LoVo (cell line): ENCODE data around the gene PLOD2.
"Not testable (repeated sequence)": the region's sequence is repeated elsewhere in the genome, so short reads cannot be mapped to it uniquely, and the experiment has no call there.

Experiments
- DNase-seq: peaks from one replicate; pipeline ENCODE4 v3.0.0-alpha.2; 2016; ENCODE audit warnings: low spot score

PLOD2 gene

DNA sequence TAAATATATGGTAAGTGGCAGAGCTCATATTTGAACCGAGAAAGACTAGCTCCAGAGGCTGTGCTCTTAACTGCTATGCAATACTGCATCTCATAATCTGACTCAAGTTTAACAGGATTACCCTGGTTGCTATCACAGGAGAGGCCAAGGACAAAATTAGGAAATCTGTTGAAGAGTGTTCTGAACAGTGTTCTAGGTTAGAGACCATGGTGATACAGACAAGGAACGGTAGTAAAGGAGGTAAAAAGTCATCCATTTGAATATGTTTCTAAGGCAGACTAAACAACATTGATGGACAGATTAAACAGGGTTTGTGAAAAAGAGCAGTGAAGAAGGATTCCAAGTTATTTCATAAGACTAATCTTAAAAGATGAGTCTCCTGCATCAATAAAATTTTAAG, 22.1 kb downstream of the PLOD2 start:
- DNase-seq, result no peak

DNA sequence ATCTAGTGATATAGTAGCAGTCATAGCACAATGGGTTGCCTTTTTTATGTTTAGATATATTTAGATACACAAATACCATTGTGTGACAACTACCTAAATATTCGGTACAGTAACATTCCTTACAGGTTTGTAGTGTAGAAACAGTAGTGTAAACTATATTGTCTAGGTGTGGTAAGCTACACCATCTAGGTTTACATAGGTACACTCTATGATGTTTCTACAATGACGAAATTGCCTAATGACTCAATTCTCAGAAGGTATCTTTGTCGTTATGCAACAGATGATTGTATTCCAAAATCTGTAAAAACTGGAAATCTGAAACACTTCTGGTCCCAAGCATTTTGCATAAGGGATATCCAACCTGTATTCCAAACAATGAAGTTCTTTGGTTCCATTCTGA, 24.3 kb downstream of the PLOD2 start:
- no peak for DNase-seq

DNA sequence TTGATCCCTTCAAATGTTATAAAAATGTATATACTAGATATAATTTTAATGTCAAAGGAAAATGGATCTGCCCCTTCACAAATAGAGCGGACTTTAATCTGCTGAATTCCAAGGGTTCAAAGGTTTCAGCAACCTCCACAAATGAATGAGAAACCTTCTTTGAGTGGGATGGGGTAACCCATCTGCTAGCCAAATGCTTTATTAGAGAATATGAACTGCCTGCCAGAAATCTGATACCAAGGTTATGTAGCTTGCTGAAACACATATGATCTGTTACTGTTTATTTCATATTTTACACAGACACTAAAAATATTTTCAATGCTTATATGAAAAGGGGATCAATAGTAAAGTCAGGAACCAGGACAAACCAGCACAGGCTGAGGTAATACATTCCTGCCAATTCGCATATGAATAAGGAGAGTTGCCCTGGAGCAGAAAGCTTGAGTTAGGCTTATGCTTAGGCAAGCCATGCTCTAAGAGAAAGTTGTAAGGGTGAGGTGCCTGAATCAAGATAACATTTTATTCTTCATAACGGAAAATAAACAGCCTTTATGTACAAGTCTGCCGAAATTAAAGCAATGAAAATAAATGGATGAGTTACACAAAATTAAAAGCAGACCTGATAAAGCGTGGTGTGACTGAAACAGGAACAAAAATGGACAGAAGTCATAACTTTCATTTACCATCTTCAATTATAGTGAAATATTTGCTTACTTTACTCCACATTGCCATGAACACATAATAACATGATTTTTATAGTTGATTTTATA, 26.5 kb downstream of the PLOD2 start:
- no peak for DNase-seq

DNA sequence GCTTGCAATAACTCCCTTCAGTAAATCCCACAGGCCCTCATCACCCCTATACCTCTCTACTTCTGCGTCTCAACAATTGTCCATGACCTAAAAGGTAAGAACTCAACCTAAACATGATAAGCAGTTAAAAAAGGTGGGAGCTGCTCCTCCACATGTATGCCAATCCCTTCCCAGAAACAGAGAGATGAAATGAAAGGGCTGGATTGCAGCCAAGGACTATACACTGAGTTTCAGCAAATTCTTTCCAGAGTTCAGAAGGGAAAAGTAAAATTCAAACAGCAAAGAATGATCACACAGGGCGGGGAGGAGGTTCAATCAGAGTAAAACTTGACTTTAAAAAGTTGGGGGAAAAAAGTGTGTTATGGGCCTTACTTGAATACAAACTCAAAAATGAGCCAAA, 27.5 kb downstream of the PLOD2 start:
- DNase-seq, result no peak

- DNase-seq, result no peak
Observed at GRCh38 chr3:146131616-146132410, 29.2 kb downstream of the PLOD2 start.

DNA sequence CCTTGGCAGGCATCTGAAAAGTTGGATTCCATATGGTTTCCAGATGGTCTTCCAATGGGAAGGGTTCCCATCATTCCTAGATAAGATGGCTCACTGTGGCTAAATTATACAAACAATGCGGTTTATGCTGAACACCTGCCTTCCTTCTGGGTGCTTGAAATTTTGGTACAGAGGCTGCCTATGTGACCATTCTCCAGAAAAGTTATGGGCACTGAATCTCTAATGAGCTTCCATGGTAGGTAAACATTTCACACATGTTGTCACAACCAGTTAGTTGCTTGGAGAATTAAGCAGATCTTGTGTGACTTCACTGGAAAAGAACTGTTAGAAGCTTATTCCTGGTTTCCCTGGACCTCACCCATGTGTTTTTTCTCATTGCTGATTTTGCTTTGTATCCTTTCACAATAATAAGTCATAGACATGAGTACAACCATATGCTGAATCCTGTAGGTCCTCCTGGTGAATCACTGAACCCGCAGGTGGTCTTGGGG, 30.1 kb downstream of the PLOD2 start:
- DNase-seq, result no peak

DNA sequence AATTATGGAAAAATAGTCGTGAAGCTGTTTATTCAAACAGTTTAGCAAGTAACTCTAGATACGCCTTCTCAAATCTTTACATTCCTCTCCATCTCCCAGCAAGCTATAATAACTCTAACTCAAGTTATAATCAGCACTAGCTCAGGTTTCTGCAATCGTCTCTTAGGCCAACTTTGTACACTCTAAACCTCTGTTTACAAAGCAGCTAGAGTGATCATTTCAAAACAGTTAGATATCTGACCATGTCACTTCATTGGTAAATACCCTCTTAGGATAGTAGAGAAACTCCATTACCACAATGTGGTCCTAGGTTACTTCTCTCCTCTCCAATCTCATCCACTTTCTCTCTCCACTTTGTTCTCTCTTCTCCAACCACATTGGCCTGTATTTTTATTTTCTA, 31.2 kb downstream of the PLOD2 start:
- DNase-seq, result no peak

DNA sequence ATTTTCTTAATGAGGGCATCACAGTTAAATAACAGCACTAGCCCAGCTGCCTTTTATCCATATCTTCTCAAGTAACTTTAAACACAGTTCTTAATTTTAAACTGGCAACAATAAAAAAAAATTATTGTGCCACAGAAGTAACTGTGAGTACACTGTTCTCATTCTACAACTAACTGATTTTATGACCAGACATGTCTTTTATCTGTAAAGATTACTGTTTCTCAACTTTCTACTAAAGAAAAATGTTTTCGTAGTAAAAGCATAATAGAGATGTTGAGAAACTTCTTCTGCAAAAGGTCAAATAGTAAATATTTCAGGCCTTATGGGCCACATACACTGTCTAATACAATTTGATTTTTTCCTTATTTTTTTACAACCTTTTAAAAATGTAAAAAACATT, 32.0 kb downstream of the PLOD2 start:
- no peak for DNase-seq

- DNase-seq, result no peak
Observed at GRCh38 chr3:146128179-146128578, 32.8 kb downstream of the PLOD2 start.

- DNase-seq, result peak; percentile 11
Observed at GRCh38 chr3:146125951-146126350, 35.0 kb downstream of the PLOD2 start.

GRCh38 chr3:146124126-146124801, 36.7 kb downstream of the PLOD2 start:
- no peak for DNase-seq

GRCh38 chr3:146117406-146118285, 43.3 kb downstream of the PLOD2 start:
- DNase-seq, result no peak

DNA sequence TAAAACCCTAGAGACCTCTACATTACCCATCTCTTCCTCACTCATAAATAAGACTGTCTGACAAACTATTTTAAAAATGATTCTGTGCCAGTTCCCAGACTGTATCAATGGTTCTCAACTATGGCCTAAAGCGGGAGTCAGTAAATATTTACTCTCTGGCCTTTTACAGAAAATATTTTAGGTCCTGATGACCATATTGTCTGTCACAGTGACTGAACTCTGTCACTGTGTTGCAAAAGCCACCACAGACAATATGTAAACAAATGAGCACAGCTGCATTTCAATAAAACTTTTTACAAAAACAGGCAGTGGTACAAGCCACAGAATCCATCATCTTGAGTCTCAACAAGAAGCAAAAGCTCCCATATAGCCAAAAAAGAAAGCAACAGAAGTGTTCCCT, 45.4 kb downstream of the PLOD2 start:
- DNase-seq, result no peak

GRCh38 chr3:146113804-146114203, 47.2 kb downstream of the PLOD2 start:
- DNase-seq, result not testable (repeated sequence)

GRCh38 chr3:146111337-146111736, 49.6 kb downstream of the PLOD2 start:
- DNase-seq, result no peak

- DNase-seq, result no peak
Observed at GRCh38 chr3:146110161-146110560, 50.8 kb downstream of the PLOD2 start.

GRCh38 chr3:146106986-146107385, 54.0 kb downstream of the PLOD2 start:
- no peak for DNase-seq

- DNase-seq, result no peak
Observed at GRCh38 chr3:146104068-146104467, 56.9 kb downstream of the PLOD2 start.

GRCh38 chr3:146102885-146103284, 58.1 kb downstream of the PLOD2 start:
- DNase-seq, result no peak

DNA sequence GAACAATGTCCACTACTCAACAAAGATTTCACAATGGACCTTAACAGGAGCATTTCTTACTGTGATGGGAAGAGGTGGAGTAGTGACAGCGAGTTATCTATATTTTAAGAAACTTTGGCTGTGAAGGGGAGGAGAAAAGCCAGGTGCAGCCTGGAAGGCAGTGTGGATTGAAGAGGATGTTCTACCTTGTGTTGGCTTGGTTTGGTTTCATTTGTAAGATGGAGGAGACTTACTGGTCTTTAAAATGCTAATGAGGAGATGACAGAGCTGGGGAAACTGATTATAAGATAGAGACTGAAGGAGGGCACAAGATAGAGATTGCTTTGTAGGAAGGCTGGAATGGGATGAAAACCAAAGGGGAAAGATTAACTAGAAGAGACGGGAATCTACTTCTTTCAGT, 59.4 kb downstream of the PLOD2 start:
- no peak for DNase-seq

- DNase-seq, result no peak
Observed at GRCh38 chr3:146100825-146101444, 60.0 kb downstream of the PLOD2 start.
